ENCODE results near the gene NT5E.

Gene NT5E

GRCh38 chr6:85473748-85474147 is 23.9 kb downstream of the NT5E start:
- peaks cover 7% of the 10 kb centered on the region; the same call in 1 of the 2 replicates for H3K9me3 ChIP-seq (ENCODE audit: insufficient read depth, low read depth, low read length)
- H3K27me3 ChIP-seq (ENCODE audit: insufficient read depth, low read length), result no peaks in the 10 kb centered on the region
- 98% methylated on average over 1 of the region's 1 CpG for WGBS
- no peaks in the 10 kb centered on the region for H3K36me3 ChIP-seq (ENCODE audit: insufficient read depth, low read length)
- H3K4me3 ChIP-seq (ENCODE audit: low read length), result no peak overlapping the region
- no peaks in the 10 kb centered on the region for H3K4me1 ChIP-seq (ENCODE audit: insufficient read depth, low read length)
- H3K9ac ChIP-seq (ENCODE audit: low read depth, low read length), result no peak overlapping the region
- H3K27ac ChIP-seq (ENCODE audit: low read depth, low read length), result no peak overlapping the region

GRCh38 chr6:85476532-85476931 is 26.6 kb downstream of the NT5E start:
- WGBS, result 91% methylated on average over 4 of the region's 4 CpGs
- no peaks in the 10 kb centered on the region for H3K36me3 ChIP-seq (ENCODE audit: insufficient read depth, low read length)

GRCh38 chr6:85479208-85479607 is 29.3 kb downstream of the NT5E start:
- no peak overlapping the region for H3K9ac ChIP-seq (ENCODE audit: low read depth, low read length)
- H3K4me1 ChIP-seq (ENCODE audit: insufficient read depth, low read length), result no peaks in the 10 kb centered on the region
- no peaks in the 10 kb centered on the region for H3K36me3 ChIP-seq (ENCODE audit: insufficient read depth, low read length)
- no peak overlapping the region for H3K4me3 ChIP-seq (ENCODE audit: low read length)
- WGBS, result 90% methylated on average over 1 of the region's 1 CpG
- peaks cover 7% of the 10 kb centered on the region; the same call in 1 of the 2 replicates for H3K9me3 ChIP-seq (ENCODE audit: insufficient read depth, low read depth, low read length)
- no peak overlapping the region for H3K27ac ChIP-seq (ENCODE audit: low read depth, low read length)
- no peaks in the 10 kb centered on the region for H3K27me3 ChIP-seq (ENCODE audit: insufficient read depth, low read length)

More at GRCh38 chr6:85476532-85476931, 26.6 kb downstream of the NT5E start:
- peaks cover 7% of the 10 kb centered on the region; the same call in 1 of the 2 replicates for H3K9me3 ChIP-seq (ENCODE audit: insufficient read depth, low read depth, low read length)
- no peak overlapping the region for H3K4me3 ChIP-seq (ENCODE audit: low read length)
- no peak overlapping the region for H3K9ac ChIP-seq (ENCODE audit: low read depth, low read length)
- no peaks in the 10 kb centered on the region for H3K27me3 ChIP-seq (ENCODE audit: insufficient read depth, low read length)
- no peaks in the 10 kb centered on the region for H3K4me1 ChIP-seq (ENCODE audit: insufficient read depth, low read length)
- no peak overlapping the region for H3K27ac ChIP-seq (ENCODE audit: low read depth, low read length)

GRCh38 chr6:85482206-85482904 is 32.5 kb downstream of the NT5E start:
- Histone ChIP-seq H3K4me1 (ENCODE audit: insufficient read depth, low read length) (no peaks in the 10 kb centered on the region), H3K36me3 (ENCODE audit: insufficient read depth, low read length) (no peaks in the 10 kb centered on the region), H3K27me3 (ENCODE audit: insufficient read depth, low read length) (no peaks in the 10 kb centered on the region), H3K27ac (ENCODE audit: low read depth, low read length) (no peak overlapping the region), H3K4me3 (ENCODE audit: low read length) (no peak overlapping the region), H3K9ac (ENCODE audit: low read depth, low read length) (no peak overlapping the region), H3K9me3 (ENCODE audit: insufficient read depth, low read depth, low read length) (no peaks in the 10 kb centered on the region)
- 92% methylated on average over 8 of the region's 8 CpGs for WGBS

GRCh38 chr6:85482905-85483700 is 33.2 kb downstream of the NT5E start:
- Histone ChIP-seq H3K9me3 (ENCODE audit: insufficient read depth, low read depth, low read length) (no peaks in the 10 kb centered on the region), H3K4me3 (ENCODE audit: low read length) (no peak overlapping the region), H3K36me3 (ENCODE audit: insufficient read depth, low read length) (no peaks in the 10 kb centered on the region), H3K27ac (ENCODE audit: low read depth, low read length) (no peak overlapping the region), H3K9ac (ENCODE audit: low read depth, low read length) (no peak overlapping the region), H3K27me3 (ENCODE audit: insufficient read depth, low read length) (no peaks in the 10 kb centered on the region), H3K4me1 (ENCODE audit: insufficient read depth, low read length) (no peaks in the 10 kb centered on the region)
- WGBS, result 43% methylated on average over 10 of the region's 10 CpGs

GRCh38 chr6:85483846-85484245 is 34.0 kb downstream of the NT5E start:
- 82% methylated on average over 4 of the region's 4 CpGs for WGBS
- no peaks in the 10 kb centered on the region for H3K36me3 ChIP-seq (ENCODE audit: insufficient read depth, low read length)
- H3K27me3 ChIP-seq (ENCODE audit: insufficient read depth, low read length), result no peaks in the 10 kb centered on the region
- H3K9ac ChIP-seq (ENCODE audit: low read depth, low read length), result no peak overlapping the region
- no peaks in the 10 kb centered on the region for H3K4me1 ChIP-seq (ENCODE audit: insufficient read depth, low read length)
- no peak overlapping the region for H3K27ac ChIP-seq (ENCODE audit: low read depth, low read length)
- no peak overlapping the region for H3K4me3 ChIP-seq (ENCODE audit: low read length)
- no peaks in the 10 kb centered on the region for H3K9me3 ChIP-seq (ENCODE audit: insufficient read depth, low read depth, low read length)

- no peak overlapping the region for H3K27ac ChIP-seq (ENCODE audit: low read depth, low read length)
- H3K27me3 ChIP-seq (ENCODE audit: insufficient read depth, low read length), result no peaks in the 10 kb centered on the region
- 96% methylated on average over 5 of the region's 5 CpGs for WGBS
- H3K36me3 ChIP-seq (ENCODE audit: insufficient read depth, low read length), result no peaks in the 10 kb centered on the region
- H3K9ac ChIP-seq (ENCODE audit: low read depth, low read length), result no peak overlapping the region
- H3K9me3 ChIP-seq (ENCODE audit: insufficient read depth, low read depth, low read length), result no peaks in the 10 kb centered on the region
- no peak overlapping the region for H3K4me3 ChIP-seq (ENCODE audit: low read length)
- H3K4me1 ChIP-seq (ENCODE audit: insufficient read depth, low read length), result no peaks in the 10 kb centered on the region
Measured at GRCh38 chr6:85484948-85485347, 35.1 kb downstream of the NT5E start.

GRCh38 chr6:85490516-85491248 is 40.8 kb downstream of the NT5E start:
- Histone ChIP-seq H3K9me3 (ENCODE audit: insufficient read depth, low read depth, low read length) (no peaks in the 10 kb centered on the region), H3K9ac (ENCODE audit: low read depth, low read length) (no peak overlapping the region), H3K27me3 (ENCODE audit: insufficient read depth, low read length) (no peaks in the 10 kb centered on the region), H3K4me3 (ENCODE audit: low read length) (no peak overlapping the region), H3K4me1 (ENCODE audit: insufficient read depth, low read length) (no peaks in the 10 kb centered on the region), H3K27ac (ENCODE audit: low read depth, low read length) (no peak overlapping the region), H3K36me3 (ENCODE audit: insufficient read depth, low read length) (no peaks in the 10 kb centered on the region)
- 93% methylated on average over 6 of the region's 6 CpGs for WGBS

GRCh38 chr6:85493389-85493788 is 43.5 kb downstream of the NT5E start:
- peaks cover 6% of the 10 kb centered on the region; the same call in 1 of the 2 replicates for H3K9me3 ChIP-seq (ENCODE audit: insufficient read depth, low read depth, low read length)
- no peak overlapping the region for H3K4me3 ChIP-seq (ENCODE audit: low read length)
- no peaks in the 10 kb centered on the region for H3K4me1 ChIP-seq (ENCODE audit: insufficient read depth, low read length)
- H3K9ac ChIP-seq (ENCODE audit: low read depth, low read length), result no peak overlapping the region
- no peaks in the 10 kb centered on the region for H3K36me3 ChIP-seq (ENCODE audit: insufficient read depth, low read length)
- H3K27ac ChIP-seq (ENCODE audit: low read depth, low read length), result no peak overlapping the region
- H3K27me3 ChIP-seq (ENCODE audit: insufficient read depth, low read length), result no peaks in the 10 kb centered on the region
- WGBS, result 92% methylated on average over 1 of the region's 1 CpG

GRCh38 chr6:85494547-85495536 is 45.0 kb downstream of the NT5E start:
- Histone ChIP-seq H3K27ac (ENCODE audit: low read depth, low read length) (no peak overlapping the region), H3K9me3 (ENCODE audit: insufficient read depth, low read depth, low read length) (peaks cover 6% of the 10 kb centered on the region; the same call in 1 of the 2 replicates), H3K4me1 (ENCODE audit: insufficient read depth, low read length) (no peaks in the 10 kb centered on the region), H3K9ac (ENCODE audit: low read depth, low read length) (no peak overlapping the region), H3K27me3 (ENCODE audit: insufficient read depth, low read length) (no peaks in the 10 kb centered on the region), H3K36me3 (ENCODE audit: insufficient read depth, low read length) (no peaks in the 10 kb centered on the region), H3K4me3 (ENCODE audit: low read length) (no peak overlapping the region)
- WGBS, result 82% methylated on average over 3 of the region's 5 CpGs

Data from HUES64 (cell line).